Measurements from ENCODE around the gene FGFR3.
A peak's percentile ranks its signal among the peaks of the same experiment; 100 is the strongest.

The FGFR3 gene

DNA sequence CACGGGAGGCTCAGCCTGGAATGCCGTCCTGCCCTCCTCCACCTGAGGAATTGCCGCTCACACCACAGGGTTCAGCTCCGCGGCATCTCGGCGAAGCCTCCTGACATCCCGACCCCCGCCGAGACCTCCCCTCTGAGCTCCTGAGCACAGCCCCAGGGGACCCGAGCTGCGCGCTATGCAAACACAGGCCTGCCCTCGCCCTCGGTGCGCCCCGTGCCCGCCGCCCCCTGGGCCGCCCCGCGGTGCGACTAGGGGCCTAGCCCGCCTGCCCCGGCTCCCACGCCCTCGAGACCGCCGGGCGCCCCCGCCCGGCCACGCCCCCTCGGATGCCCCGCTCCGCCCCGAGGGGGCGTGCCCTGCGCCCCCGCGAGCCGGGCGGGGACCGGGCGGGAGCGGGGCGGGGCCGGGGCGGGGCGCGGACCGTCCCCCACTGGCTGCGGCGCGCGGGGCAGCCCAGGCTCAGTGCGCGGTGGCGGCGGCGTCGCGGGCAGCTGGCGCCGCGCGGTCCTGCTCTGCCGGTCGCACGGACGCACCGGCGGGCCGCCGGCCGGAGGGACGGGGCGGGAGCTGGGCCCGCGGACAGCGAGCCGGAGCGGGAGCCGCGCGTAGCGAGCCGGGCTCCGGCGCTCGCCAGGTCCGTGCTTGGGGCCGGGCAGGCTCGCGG, at the start of gene FGFR3:
TSS of gene FGFR3 (plus strand) at position 462 of the 664 bp plus-strand sequence. CDS start 642 bp downstream, outside the sequence.
- Histone ChIP-seq H3K79me2 (ENCODE audit: low read length) (no peaks in the 10 kb centered on the region), H3F3A (ENCODE audit: insufficient read depth, low read length) (no peaks in the 10 kb centered on the region), H3K9me3 (replicated peaks; ENCODE audit: insufficient read depth, low read length) (no peaks in the 10 kb centered on the region), H3K4me2 (ENCODE audit: low read depth, low read length) (peak within 1 kb of the TSS; percentile 52; the same call in 1 of the 2 replicates), H3K4me1 (ENCODE audit: low read length) (no peaks in the 10 kb centered on the region), H3K27ac (ENCODE audit: low read length) (no peak within 1 kb of the TSS), H3K9me2 (replicated peaks; ENCODE audit: insufficient read depth, low read length) (no peaks in the 10 kb centered on the region), H2AFZ (ENCODE audit: low read length) (no peak within 1 kb of the TSS), H3K4me3 (ENCODE audit: low read length) (peak within 1 kb of the TSS; percentile 40; the same call in 1 of the 2 replicates), H3K36me3 (replicated peaks; ENCODE audit: insufficient read depth, low read length) (no peaks in the 10 kb centered on the region), H3K9ac (ENCODE audit: low read length) (no peak within 1 kb of the TSS), H4K20me1 (ENCODE audit: insufficient read depth, low read length) (no peaks in the 10 kb centered on the region), H3K27me3 (replicated peaks; ENCODE audit: insufficient read depth, low read length) (peaks cover 77% of the 10 kb centered on the region)
- TF ChIP-seq, protein P1, sequence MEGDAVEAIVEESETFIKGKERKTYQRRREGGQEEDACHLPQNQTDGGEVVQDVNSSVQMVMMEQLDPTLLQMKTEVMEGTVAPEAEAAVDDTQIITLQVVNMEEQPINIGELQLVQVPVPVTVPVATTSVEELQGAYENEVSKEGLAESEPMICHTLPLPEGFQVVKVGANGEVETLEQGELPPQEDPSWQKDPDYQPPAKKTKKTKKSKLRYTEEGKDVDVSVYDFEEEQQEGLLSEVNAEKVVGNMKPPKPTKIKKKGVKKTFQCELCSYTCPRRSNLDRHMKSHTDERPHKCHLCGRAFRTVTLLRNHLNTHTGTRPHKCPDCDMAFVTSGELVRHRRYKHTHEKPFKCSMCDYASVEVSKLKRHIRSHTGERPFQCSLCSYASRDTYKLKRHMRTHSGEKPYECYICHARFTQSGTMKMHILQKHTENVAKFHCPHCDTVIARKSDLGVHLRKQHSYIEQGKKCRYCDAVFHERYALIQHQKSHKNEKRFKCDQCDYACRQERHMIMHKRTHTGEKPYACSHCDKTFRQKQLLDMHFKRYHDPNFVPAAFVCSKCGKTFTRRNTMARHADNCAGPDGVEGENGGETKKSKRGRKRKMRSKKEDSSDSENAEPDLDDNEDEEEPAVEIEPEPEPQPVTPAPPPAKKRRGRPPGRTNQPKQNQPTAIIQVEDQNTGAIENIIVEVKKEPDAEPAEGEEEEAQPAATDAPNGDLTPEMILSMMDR (IDR thresholded peaks at IDR 0.05; ENCODE audit: low read length): no peak
- DNase-seq: peak; percentile 38

DNA sequence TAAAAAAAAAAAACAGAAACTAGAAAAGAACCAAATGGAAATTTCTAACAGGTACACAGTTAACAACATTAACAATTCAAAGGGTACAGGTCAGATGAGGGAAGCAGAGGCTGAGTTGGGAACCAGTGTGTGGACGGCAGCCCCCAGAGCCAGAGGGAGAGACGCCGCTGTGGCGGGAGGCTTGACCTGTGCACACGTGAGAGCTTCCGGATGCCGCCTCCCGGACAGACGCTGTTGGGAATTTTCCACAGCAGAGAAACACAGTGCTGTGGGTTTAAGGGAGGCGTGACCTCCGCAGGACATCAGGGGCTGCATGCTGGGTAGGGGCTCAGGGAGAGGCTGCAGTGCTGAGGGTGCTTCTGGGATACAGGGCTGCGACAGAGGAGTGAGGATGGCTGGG, 49.5 kb upstream of the FGFR3 start:
- no peaks in the 10 kb centered on the region for H3K4me1 ChIP-seq (ENCODE audit: low read length)
- H3K4me2 ChIP-seq (ENCODE audit: low read depth, low read length): no peak overlapping the region
- H3K4me3 ChIP-seq (ENCODE audit: low read length): no peak overlapping the region
- DNase-seq: no peak
- no peaks in the 10 kb centered on the region for H3K36me3 ChIP-seq (replicated peaks; ENCODE audit: insufficient read depth, low read length)
- no peak overlapping the region for H3K27ac ChIP-seq (ENCODE audit: low read length)
- no peaks in the 10 kb centered on the region for H3K9me2 ChIP-seq (replicated peaks; ENCODE audit: insufficient read depth, low read length)
- H2AFZ ChIP-seq (ENCODE audit: low read length): no peak overlapping the region
- TF ChIP-seq, protein P1 (IDR thresholded peaks at IDR 0.05; ENCODE audit: low read length): no peak
- no peak for TF ChIP-seq EZH2phosphoT487 (IDR thresholded peaks at IDR 0.05; ENCODE audit: low read length)
- no peak for TF ChIP-seq EZH2 (optimal IDR thresholded peaks at IDR 0.05; ENCODE audit: low read depth, low read length)
- H4K20me1 ChIP-seq (ENCODE audit: insufficient read depth, low read length): no peaks in the 10 kb centered on the region
- H3K9me3 ChIP-seq (replicated peaks; ENCODE audit: insufficient read depth, low read length): no peaks in the 10 kb centered on the region
- peaks cover 9% of the 10 kb centered on the region; the same call in 1 of the 2 replicates for H3F3A ChIP-seq (ENCODE audit: insufficient read depth, low read length)
- H3K9ac ChIP-seq (ENCODE audit: low read length): no peak overlapping the region
- H3K79me2 ChIP-seq (ENCODE audit: low read length): no peaks in the 10 kb centered on the region
- H3K27me3 ChIP-seq (replicated peaks; ENCODE audit: insufficient read depth, low read length): 0 out of 2 replicates have a peak, but pooled peaks cover 3% of the 10 kb centered on the region

DNA sequence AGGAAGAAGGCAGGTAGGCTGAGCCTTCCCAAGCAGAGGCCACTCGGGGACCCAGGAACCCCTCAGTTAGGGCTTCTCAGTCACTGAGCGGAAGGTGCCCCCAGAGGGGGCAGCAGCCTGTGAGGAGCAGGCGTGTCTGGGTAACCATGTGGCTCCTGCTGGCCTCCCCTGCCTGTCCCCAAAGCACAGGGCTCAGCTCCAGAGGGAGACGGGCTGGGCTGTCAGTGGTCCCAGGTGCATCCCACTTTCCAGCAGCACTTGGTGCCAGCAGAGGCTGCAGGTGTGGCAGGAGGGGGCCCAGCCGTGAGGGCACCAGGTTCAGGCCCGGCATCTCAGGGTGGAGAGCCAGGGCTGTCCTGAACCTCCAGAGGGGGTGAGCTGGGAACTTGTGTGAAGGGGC, 49.1 kb upstream of the FGFR3 start:
- Histone ChIP-seq H3K9me3 (replicated peaks; ENCODE audit: insufficient read depth, low read length) (no peaks in the 10 kb centered on the region), H3K4me3 (ENCODE audit: low read length) (no peak overlapping the region), H3K4me1 (ENCODE audit: low read length) (no peaks in the 10 kb centered on the region), H3K27ac (ENCODE audit: low read length) (no peak overlapping the region), H3K36me3 (replicated peaks; ENCODE audit: insufficient read depth, low read length) (no peaks in the 10 kb centered on the region), H3K9ac (ENCODE audit: low read length) (no peak overlapping the region), H3F3A (ENCODE audit: insufficient read depth, low read length) (peaks cover 9% of the 10 kb centered on the region; the same call in 1 of the 2 replicates), H2AFZ (ENCODE audit: low read length) (no peak overlapping the region), H3K79me2 (ENCODE audit: low read length) (no peaks in the 10 kb centered on the region), H3K9me2 (replicated peaks; ENCODE audit: insufficient read depth, low read length) (no peaks in the 10 kb centered on the region), H3K4me2 (ENCODE audit: low read depth, low read length) (no peak overlapping the region), H4K20me1 (ENCODE audit: insufficient read depth, low read length) (no peaks in the 10 kb centered on the region), H3K27me3 (replicated peaks; ENCODE audit: insufficient read depth, low read length) (0 out of 2 replicates have a peak, but pooled peaks cover 3% of the 10 kb centered on the region)
- TF ChIP-seq EZH2phosphoT487 (IDR thresholded peaks at IDR 0.05; ENCODE audit: low read length): no peak
- TF ChIP-seq, protein P1 (IDR thresholded peaks at IDR 0.05; ENCODE audit: low read length): no peak
- TF ChIP-seq EZH2 (optimal IDR thresholded peaks at IDR 0.05; ENCODE audit: low read depth, low read length): no peak
- no peak for DNase-seq
